Mesenteric fat pad (tissue), 1 donor: ENCODE measurements around the gene PVALB. TPM values are rescaled to one million over a fixed set of nuclear protein-coding genes. Genes with fewer than 3 reads are reported as not detected.

Experiments used
- DNase-seq: peaks from one replicate; pipeline ENCODE4 v3.0.0-alpha.2; 2020; ENCODE audit warnings: low spot score
- total RNA-seq: library from RNA; stranded (reverse); fragmentation: NEBNext Ultra II Directional; extraction: Animal tissue kit (Norgen Biotek cat#: 25700); gene quantifications from one replicate; pipeline ENCODE4 v1.2.1, GENCODE V29; 2021
- donor health status: DM: yes; HTN: yes; CAD: no.

Gene PVALB
- total RNA-seq, 1 donor from 2014 or later: not detected

- no peak for DNase-seq
Measured at GRCh38 chr22:36814801-36815200, 2.0 kb downstream of the PVALB start.

- no peak for DNase-seq
Measured at GRCh38 chr22:36811094-36811800, 5.6 kb downstream of the PVALB start.

GRCh38 chr22:36809351-36809750 is 7.5 kb downstream of the PVALB start:
- no peak for DNase-seq

- no peak for DNase-seq
Measured at GRCh38 chr22:36808721-36809344, 8.0 kb downstream of the PVALB start.

- DNase-seq: no peak
Measured at GRCh38 chr22:36807627-36808026, 9.2 kb downstream of the PVALB start.

- no peak for DNase-seq
Measured at GRCh38 chr22:36806835-36807234, 10.0 kb downstream of the PVALB start.

GRCh38 chr22:36803358-36803757 is 13.5 kb downstream of the PVALB start:
- no peak for DNase-seq

GRCh38 chr22:36798674-36799066 is 18.2 kb downstream of the PVALB start:
- DNase-seq: no peak

- DNase-seq: no peak
Measured at GRCh38 chr22:36797911-36798673, 18.7 kb downstream of the PVALB start.

- no peak for DNase-seq
Measured at GRCh38 chr22:36797374-36797773, 19.5 kb downstream of the PVALB start.

- no peak for DNase-seq
Measured at GRCh38 chr22:36796552-36797175, 20.2 kb downstream of the PVALB start.

- DNase-seq: no peak
Measured at GRCh38 chr22:36795633-36796032, 21.2 kb downstream of the PVALB start.

GRCh38 chr22:36790648-36791047 is 26.2 kb downstream of the PVALB start:
- no peak for DNase-seq

- no peak for DNase-seq
Measured at GRCh38 chr22:36787204-36787988, 29.4 kb downstream of the PVALB start.

- no peak for DNase-seq
Measured at GRCh38 chr22:36783743-36784142, 33.1 kb downstream of the PVALB start.

- peak; percentile 93 for DNase-seq
Measured at GRCh38 chr22:36781656-36782627, 34.9 kb downstream of the PVALB start.

- DNase-seq: no peak
Measured at GRCh38 chr22:36778020-36778419, 38.8 kb downstream of the PVALB start.

GRCh38 chr22:36776722-36777121 is 40.1 kb downstream of the PVALB start:
- no peak for DNase-seq

- peak; percentile 95 for DNase-seq
Measured at GRCh38 chr22:36775964-36776669, 40.7 kb downstream of the PVALB start, which contains the start of gene IFT27. Gene IFT27, minus strand, starts transcription at chr22:36776119. Its CDS starts 412 bp downstream, at chr22:36775707.
